Peyer's patch (tissue), 4 donors: ENCODE data around the gene PKP1. TPM values are rescaled to one million over a fixed set of nuclear protein-coding genes. Genes with fewer than 3 reads are reported as not detected.

Experiments used
- DNase-seq, 3 donors: peaks; one replicate each; pipeline ENCODE4 v3.0.0-alpha.2; 2017 to 2019
- H3K27ac ChIP-seq, 4 donors: fragments of 200-600 bp; sonication (generic); one replicate each; pipeline ENCODE4 v1.5.1; 2016 to 2019
- H3K27me3 ChIP-seq, 2 donors: fragments of 200-600 bp; sonication (generic); one replicate each; pipeline ENCODE4 v1.5.1; 2019
- H3K36me3 ChIP-seq, 3 donors: fragments of 200-600 bp; sonication (generic); one replicate each; pipeline ENCODE4 v1.5.1; 2016 to 2019
- H3K4me1 ChIP-seq, 4 donors: fragments of 200-600 bp; sonication (generic); one replicate each; pipeline ENCODE4 v1.5.1; 2016 to 2019
- H3K4me3 ChIP-seq, 4 donors: fragments of 200-600 bp; sonication (generic); 1 replicate in 3 of 4; 2 replicates in 1 of 4; pipeline ENCODE4 v1.5.1; 2016 to 2019; ENCODE audit warnings: mild to moderate bottlenecking in 1 of 4
- H3K9me3 ChIP-seq, 4 donors: fragments of 200-600 bp; sonication (generic); one replicate each; pipeline ENCODE4 v1.5.1; 2016 to 2019; ENCODE audit warnings: mild to moderate bottlenecking in 1 of 4
- POLR2A ChIP-seq, 2 donors: fragments of 450-650 bp; IDR thresholded peaks; one replicate each; pipeline ENCODE4 v1.5.1; 2017; ENCODE audit warnings: antibody characterized with exemption in 2 of 2, mild to moderate bottlenecking in 2 of 2, moderate library complexity in 2 of 2
- total RNA-seq, 4 donors: library from RNA; depleted of rRNA; stranded (reverse); fragments of >200 nt; gene quantifications; one replicate each; pipeline ENCODE4 v1.1.0, GENCODE V29; 2016
- TF ChIP-seq, protein P1 (sequence below), 6 experiments: fragments of 450-650 bp in 4 of 6; fragments of 200-600 bp in 2 of 6; sonication (generic) in 1 of 6; IDR thresholded peaks; one replicate each; pipeline ENCODE4 v1.5.1; 2017 to 2019; ENCODE audit warnings: antibody characterized with exemption in 6 of 6, mild to moderate bottlenecking in 3 of 6, moderate library complexity in 1 of 6

The PKP1 gene
- total RNA-seq, 4 donors from 2014 or later, result 0.54 to 11.6 (median 1.4) TPM

DNA sequence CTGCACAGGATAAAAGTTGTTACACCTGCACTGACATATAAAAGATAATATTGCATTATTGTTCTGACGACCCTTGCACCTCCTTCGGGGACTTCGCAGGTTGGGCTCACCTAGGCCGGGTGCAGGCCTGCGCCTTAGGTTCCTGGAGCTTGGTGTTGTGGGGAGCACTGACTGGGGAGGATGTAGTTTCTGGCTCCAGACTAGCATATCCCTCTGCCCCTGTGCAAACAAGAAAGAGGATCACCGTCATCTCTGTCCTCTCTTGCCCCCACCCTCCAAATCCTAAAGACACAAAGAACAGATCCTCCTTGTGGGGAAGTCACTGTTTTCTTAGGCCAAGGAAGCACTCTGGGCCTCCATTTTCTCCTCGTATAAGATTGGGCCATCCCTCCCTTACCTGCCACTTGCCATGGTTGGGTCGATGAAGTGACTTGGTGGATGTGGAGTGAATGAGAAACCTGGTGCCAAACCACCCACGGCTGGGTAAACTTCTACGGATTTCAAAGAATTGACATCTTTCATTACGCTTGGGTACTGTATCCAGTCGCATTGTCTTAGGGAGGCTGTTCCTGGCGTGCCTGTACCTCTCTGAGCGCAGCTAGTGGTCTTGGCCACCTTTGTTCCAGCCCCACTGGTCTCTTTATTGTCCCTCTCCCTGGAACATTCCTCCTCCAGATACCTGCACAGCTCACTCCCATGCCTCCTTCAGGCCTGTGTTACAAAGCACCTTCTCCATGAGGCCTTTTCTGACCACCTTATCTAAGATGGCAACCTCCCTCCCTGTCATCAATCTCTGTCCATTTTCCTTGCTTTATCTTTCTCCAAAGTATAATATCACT, 34.4 kb upstream of the PKP1 start:
- Histone ChIP-seq H3K4me1 (no peaks in the 10 kb centered on the region), H3K27ac (no peak overlapping the region), H3K4me3 (no peak overlapping the region), H3K9me3 (no peaks in the 10 kb centered on the region), H3K27me3 (no peaks in the 10 kb centered on the region), H3K36me3 (no peaks in the 10 kb centered on the region)
- no peak for DNase-seq
- no peak for TF ChIP-seq POLR2A (IDR thresholded peaks at IDR 0.05)
- TF ChIP-seq, protein P1, sequence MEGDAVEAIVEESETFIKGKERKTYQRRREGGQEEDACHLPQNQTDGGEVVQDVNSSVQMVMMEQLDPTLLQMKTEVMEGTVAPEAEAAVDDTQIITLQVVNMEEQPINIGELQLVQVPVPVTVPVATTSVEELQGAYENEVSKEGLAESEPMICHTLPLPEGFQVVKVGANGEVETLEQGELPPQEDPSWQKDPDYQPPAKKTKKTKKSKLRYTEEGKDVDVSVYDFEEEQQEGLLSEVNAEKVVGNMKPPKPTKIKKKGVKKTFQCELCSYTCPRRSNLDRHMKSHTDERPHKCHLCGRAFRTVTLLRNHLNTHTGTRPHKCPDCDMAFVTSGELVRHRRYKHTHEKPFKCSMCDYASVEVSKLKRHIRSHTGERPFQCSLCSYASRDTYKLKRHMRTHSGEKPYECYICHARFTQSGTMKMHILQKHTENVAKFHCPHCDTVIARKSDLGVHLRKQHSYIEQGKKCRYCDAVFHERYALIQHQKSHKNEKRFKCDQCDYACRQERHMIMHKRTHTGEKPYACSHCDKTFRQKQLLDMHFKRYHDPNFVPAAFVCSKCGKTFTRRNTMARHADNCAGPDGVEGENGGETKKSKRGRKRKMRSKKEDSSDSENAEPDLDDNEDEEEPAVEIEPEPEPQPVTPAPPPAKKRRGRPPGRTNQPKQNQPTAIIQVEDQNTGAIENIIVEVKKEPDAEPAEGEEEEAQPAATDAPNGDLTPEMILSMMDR (IDR thresholded peaks at IDR 0.05), result no peak

DNA sequence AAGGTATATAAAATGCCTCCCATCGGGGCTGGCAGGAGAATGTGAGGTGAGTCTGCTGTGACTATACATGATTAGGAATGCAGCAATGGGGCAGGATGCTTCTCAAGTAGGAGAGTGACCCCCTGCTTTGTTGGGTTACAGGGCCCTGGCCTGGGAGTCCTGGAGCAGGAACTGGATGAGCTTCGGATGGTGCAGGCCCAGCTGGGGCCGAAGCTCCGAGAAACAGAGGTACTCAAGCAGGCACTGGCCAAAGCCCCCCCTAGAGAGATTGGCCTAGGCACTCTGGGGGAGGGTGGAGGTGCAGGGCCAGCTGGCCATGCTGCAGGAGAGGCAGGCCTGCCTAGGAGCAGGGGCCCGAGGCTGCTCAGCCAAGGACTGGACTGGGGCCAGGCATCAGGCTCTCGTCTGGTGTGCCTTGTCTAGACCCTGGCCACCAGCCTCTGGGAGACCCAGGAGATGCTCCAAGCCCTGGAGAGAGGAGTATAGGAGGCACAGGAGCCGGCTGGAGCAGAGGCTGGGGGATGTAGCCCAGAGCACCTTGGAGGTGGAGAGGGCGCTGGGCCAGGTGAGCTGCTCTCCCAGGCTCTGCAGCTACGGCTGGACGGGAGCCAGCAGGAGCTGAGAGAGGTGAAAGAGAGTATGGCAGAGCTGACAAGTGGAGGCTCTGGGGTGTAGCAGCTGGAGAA, 32.8 kb upstream of the PKP1 start:
- Histone ChIP-seq H3K27ac (no peak overlapping the region), H3K36me3 (no peaks in the 10 kb centered on the region), H3K27me3 (no peaks in the 10 kb centered on the region), H3K4me1 (no peaks in the 10 kb centered on the region), H3K4me3 (no peak overlapping the region), H3K9me3 (no peaks in the 10 kb centered on the region)
- no peak for DNase-seq
- no peak for TF ChIP-seq POLR2A (IDR thresholded peaks at IDR 0.05)
- TF ChIP-seq, protein P1 (IDR thresholded peaks at IDR 0.05), result no peak

GRCh38 chr1:201251411-201251810, 31.9 kb upstream of the PKP1 start:
- H3K27ac ChIP-seq, result no peak overlapping the region
- DNase-seq, result no peak
- H3K36me3 ChIP-seq, result no peaks in the 10 kb centered on the region
- H3K4me3 ChIP-seq, result no peak overlapping the region
- H3K9me3 ChIP-seq, result no peaks in the 10 kb centered on the region
- no peaks in the 10 kb centered on the region for H3K4me1 ChIP-seq
- no peak for TF ChIP-seq POLR2A (IDR thresholded peaks at IDR 0.05)
- TF ChIP-seq, protein P1 (IDR thresholded peaks at IDR 0.05), result no peak
- H3K27me3 ChIP-seq, result no peaks in the 10 kb centered on the region

DNA sequence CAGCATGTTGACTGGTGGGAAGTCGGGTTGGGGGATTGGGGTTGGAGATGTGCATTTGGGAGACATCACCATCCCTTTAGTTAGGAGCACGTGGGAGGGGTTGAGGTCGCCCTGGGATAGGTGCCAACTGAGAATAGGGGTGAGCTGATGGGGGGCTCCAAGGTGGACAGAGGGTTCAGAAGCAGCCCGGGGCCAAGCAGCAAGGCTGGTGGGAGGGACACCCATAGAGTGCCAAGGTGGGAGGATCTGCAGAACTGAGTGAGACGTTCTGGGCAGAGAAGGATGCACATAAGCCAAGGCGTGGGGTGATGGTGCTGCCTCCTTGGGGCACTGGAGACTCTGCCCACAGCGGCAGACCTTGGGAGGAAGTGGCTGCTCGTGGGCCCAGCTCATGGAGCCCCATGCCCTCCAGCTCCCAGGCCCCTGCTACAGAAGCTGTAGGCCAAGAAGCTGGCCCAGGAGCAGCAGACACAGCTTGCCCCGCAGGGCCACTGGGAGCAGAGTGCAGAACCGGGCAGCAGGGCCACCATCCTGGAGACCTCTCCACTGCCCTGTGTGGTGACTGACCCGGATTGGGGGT, 31.4 kb upstream of the PKP1 start:
- Histone ChIP-seq H3K4me1 (no peaks in the 10 kb centered on the region), H3K4me3 (no peak overlapping the region), H3K36me3 (no peaks in the 10 kb centered on the region), H3K27me3 (no peaks in the 10 kb centered on the region), H3K9me3 (no peaks in the 10 kb centered on the region), H3K27ac (no peak overlapping the region)
- DNase-seq, result no peak
- TF ChIP-seq, protein P1 (IDR thresholded peaks at IDR 0.05), result no peak
- TF ChIP-seq POLR2A (IDR thresholded peaks at IDR 0.05), result no peak

DNA sequence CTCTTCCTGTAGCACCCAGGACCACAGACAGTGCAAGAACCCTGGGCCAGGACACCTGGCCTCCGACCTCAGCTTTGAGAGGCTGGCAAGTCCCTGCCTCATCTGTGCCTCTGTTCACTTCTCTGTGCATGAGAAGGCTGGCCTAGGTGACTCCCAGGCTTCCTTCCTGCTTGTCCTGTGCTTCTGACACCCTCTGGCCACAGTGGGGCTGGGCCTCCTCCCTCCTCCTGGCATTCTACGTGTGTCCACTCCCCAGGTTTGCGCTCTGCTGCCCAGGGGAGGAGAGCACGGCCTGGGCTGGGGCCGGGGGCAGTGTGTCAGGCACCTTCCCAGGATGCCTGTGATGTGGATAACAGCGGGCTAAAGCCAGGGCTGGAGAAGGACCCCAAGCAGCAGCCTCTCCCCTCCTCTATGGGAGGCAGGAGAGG, 30.3 kb upstream of the PKP1 start:
- no peaks in the 10 kb centered on the region for H3K36me3 ChIP-seq
- TF ChIP-seq POLR2A (IDR thresholded peaks at IDR 0.05), result no peak
- TF ChIP-seq, protein P1 (IDR thresholded peaks at IDR 0.05), result no peak
- no peaks in the 10 kb centered on the region for H3K27me3 ChIP-seq
- DNase-seq, result no peak
- no peak overlapping the region for H3K27ac ChIP-seq
- no peaks in the 10 kb centered on the region for H3K4me1 ChIP-seq
- no peak overlapping the region for H3K4me3 ChIP-seq
- no peaks in the 10 kb centered on the region for H3K9me3 ChIP-seq
